Urothelium cell line (cell line): ENCODE data around the gene MYL6B.
A peak's percentile ranks its signal among the peaks of the same experiment; 100 is the strongest.
"Not testable (repeated sequence)": the region's sequence is repeated elsewhere in the genome, so short reads cannot be mapped to it uniquely, and the experiment has no call there.

Source experiments
- DNase-seq: peaks from one replicate; pipeline ENCODE4 v3.0.0; 2011; ENCODE audit warnings: low spot score, mixed read lengths
- FAIRE-seq: peaks from 2 replicates; lab custom pipeline; 2011; peaks lifted over from hg19 to GRCh38; lab: Jason Lieb, UNC

MYL6B gene

GRCh38 chr12:56151672-56152131 is 685 bp upstream of the MYL6B start:
- DNase-seq: peak; percentile 66
- FAIRE-seq: no peak

DNA sequence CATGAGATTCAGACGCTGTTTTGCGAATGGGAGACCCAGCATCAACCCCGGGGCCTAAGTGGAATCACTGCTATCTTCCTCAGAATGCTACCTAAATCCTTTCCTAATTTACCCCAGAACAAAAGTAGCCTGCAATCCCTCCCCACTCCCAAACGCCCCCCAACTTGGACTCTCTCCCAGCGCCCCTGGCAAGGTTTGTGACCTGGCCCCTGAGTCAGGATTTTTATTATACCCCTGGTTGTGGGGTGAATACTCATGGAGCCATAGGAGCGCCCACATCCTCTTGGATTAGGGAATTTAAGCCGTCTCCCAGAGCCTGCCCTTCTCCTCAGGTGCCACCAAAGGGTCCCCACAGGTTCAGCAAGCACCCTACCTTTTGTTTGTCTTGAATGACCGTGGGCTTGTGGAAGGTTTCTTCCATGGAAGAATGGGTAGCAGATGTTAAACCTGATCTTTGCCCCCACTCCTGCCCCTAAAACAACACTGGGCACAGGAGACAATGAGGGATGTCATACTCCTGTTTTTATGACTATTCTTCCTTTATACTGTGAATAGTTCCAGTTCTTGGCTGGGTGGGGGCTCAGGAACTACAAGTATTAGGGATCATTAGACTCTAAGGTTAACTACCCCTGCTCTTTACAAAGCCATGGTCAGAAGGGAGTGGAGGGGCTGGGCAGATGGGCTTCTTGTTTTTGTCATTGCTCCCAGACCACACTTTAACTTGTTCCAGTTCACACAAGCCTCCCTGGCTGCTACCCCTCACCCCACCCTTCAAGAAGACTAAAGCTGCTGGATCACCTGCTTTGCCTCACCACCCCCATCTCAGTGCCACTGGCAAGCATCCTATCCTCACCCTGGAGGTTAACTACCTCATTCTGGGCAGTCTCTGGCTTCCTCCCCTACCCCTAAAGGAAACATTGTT is 630 bp downstream of the MYL6B start:
- DNase-seq (no peak), FAIRE-seq (no peak)

DNA sequence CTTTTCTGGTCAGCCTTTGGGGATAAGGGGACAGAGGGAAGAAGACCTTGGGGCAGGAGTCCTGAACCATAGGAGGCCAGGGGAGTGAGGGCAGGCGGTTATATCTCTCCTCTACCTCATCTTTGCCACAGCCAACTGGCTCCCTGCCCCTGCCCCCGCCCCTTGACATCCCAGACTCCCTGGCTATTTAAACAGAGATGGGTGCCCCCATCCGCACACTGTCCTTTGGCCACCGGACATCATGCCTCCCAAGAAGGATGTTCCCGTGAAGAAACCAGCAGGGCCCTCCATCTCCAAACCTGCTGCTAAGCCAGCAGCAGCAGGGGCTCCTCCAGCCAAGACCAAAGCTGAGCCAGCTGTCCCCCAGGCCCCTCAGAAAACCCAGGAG is 1.3 kb downstream of the MYL6B start:
- DNase-seq (no peak), FAIRE-seq (no peak)

DNA sequence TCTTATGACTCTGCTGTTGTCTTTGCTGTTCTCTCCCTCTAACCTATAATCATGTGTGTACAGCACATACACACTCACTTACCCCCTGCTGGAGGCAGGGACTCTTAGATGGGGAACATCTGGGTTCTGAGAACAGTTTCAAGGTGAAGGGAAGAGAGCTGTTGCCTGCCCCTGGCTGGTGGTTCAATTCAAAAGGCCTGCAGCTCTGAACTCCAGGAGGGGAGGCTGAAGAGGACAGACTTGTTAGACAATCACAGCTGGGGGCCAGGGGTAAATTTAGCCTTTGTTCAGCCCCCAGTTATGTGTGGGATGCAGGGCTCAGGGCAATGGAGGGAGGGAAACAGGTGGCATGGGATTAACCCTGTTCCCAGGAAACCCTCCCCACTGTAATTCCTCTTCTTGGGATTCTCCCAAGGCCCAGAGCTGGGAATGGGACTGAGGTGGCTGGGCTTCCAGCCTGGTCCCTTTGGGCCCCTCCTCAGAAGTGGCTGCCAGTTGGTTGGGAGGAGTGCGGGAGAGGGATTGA is 1.9 kb downstream of the MYL6B start:
- no peak for DNase-seq
- no peak for FAIRE-seq

GRCh38 chr12:56154818-56155217 is 2.4 kb downstream of the MYL6B start:
- FAIRE-seq: no peak
- DNase-seq: no peak

DNA sequence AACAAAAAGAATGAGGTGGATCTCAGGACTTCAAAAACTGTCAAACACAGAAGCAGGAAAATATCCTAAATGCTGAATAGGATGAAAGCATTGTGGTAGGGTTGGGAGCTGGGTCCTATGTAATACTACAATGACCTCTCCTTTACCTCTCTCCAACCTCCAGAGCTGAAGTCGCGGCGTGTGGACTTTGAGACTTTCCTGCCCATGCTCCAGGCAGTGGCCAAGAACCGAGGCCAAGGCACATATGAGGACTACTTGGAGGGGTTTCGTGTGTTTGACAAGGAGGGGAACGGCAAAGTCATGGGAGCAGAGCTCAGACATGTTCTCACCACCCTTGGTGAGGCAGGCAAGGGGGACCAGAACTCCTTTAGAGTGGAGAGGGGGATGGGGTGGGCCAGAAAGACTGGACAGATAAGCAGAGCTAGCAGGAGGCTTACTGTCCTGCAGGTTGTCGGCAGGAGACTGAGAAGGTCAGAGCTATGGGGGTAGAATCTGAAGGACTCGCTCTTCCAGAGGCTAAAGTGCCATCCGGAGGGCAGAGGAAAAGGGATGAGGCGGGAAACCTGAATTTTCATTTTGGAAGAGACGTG is 3.0 kb downstream of the MYL6B start:
- FAIRE-seq: no peak

GRCh38 chr12:56156464-56157200 is 4.2 kb downstream of the MYL6B start:
- FAIRE-seq, DNase-seq: not testable (repeated sequence)

More for the DNA sequence above, 3.0 kb downstream of the MYL6B start:
- DNase-seq: no peak

- peak; percentile 82 for DNase-seq
- FAIRE-seq: no peak
These were observed 5.0 kb downstream of the MYL6B start for GRCh38 chr12:56157201-56158028.

DNA sequence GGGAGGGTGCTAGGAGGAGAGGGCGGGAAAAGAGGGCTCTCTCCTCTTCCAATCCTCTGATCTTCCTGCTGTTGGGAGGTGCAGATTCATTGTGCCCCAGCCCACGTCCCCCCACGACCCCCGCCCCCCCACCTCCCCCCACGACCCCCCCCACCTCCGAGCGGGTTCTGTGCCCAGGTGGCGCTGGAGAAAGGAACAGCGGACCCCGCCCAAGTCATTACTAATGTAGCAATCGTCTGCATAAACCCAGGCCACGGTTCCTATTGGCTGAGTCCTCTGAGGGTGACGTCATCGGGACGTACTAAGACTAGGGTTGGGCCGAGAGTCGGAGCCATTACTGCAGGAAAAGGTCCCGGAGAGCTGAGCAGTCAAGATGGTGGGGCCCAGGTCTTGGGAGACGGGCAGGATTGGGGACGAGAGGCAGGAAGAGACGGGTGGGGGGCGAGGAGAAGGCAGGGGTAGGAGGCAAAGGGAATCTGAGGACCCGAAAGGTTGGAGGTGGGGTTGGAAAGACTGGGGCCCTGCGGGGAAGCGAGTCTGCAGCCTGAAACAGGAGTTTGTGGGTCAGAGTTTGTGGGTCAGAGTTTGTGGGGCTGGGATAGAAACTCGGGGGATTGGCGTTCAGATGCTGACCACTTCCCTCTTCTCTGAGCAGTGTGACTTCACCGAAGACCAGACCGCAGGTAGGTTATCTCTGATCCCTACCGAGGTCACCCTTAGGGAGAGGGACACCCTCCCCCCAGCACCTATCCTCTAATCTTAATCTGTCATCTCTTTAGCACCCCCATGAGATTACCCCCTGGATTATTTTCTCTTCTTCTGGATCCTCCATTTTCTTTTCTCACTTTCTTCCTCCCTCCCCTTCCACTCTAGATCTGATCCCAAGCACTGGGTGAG is 5.9 kb downstream of the MYL6B start, which contains the start of gene MYL6:
Gene MYL6, plus strand, starts transcription at position 331 of the 897 bp plus-strand sequence. Its CDS starts 43 bp downstream, at position 374.
- DNase-seq (peak; percentile 95), FAIRE-seq (no peak)

DNA sequence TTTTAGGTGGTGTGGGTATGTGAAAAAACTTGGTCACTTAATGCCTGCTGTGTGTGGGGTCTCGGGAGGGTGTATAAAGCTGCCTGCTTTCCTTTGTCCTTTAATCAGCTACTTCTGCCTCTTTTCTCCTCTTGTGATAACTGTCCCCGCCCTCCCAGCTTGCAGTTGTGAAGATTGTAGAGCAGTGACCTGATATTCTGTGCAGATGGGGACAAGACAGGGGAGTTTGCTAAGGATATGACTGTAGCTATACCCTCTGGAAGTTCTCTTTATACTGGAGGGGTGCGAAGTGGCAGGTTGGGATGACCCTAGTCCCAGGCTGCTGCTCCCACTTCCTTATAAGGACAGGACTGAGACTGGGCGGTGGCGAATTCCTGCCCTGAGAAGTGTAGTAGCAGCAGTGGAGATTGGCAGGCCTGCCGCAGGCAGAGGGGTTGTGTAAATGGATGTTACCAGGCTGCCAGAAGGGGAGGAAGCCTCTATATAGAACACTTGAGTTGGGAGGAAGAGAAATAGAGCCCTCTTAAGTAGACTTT is 6.6 kb downstream of the MYL6B start:
- peak; percentile 43 for DNase-seq
- no peak for FAIRE-seq

- FAIRE-seq (no peak), DNase-seq (no peak)
These were observed 7.2 kb downstream of the MYL6B start for GRCh38 chr12:56159482-56160192.

- no peak for DNase-seq
- no peak for FAIRE-seq
These were observed 7.9 kb downstream of the MYL6B start for GRCh38 chr12:56160193-56160763.

DNA sequence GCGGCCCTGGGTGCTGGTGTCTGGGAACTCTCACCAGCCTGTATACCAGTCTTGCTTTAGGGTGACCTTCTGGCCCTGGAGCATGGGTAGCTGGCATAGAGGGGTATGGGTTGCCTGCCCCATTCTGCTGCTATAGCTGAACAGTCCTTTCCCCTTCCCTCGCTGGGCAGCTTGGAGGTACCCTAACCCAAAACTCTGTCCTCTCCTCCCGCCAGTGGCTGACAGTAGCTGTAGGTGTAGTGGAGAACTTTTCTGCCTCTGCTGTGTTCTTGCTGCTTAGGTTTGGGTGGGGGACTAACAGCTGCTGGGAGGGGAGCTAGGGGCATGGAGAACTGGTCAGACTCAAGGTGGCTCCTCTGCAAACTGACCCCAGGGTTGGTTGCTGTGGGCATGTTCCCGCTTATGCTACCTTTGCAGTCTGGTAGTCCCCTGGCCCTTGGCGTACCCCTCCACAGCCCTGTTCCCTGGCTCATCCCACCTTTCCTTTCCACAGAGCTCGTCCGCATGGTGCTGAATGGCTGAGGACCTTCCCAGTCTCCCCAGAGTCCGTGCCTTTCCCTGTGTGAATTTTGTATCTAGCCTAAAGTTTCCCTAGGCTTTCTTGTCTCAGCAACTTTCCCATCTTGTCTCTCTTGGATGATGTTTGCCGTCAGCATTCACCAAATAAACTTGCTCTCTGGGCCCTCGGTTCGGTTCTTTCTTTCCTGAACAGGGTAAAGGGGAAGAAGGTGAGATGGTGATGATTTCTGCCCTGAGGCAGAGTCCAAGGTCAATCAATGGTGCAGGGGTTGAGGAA is 8.7 kb downstream of the MYL6B start:
- DNase-seq: no peak
- FAIRE-seq: no peak

DNA sequence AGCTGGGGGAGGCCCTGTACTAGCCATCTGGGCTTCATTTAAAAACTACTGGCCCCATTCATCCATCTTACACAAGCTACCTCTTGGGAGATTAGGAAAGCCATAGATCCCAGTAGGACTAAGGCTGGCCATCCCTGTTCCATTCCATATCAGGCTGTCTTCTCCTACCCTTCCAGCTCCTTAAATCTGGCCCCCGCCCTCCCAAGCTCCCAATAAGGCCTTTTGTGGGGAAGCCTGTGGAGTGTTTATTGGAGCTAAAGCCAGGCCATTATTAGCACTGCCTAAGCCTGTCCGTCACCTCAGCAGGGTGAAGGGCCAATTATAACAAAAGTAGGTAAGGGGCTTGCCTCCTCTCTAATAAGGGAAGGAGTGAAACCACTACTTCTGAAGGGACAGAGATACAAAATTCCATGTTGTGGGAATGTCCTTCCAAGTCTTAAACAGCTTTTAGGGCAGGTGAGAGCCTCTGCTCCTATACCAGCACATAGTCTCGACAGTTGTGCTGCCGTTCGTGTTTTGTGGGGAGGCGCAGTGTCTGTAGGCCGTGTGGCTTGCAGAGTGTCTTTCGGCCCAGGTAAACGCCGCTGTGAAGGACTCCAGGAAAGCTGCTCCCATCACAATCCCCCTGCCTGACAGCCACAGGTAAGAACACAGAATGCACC is 9.4 kb downstream of the MYL6B start:
- no peak for DNase-seq

GRCh38 chr12:56162468-56163290 is 10.3 kb downstream of the MYL6B start:
- FAIRE-seq: no peak

More for the DNA sequence above, 9.4 kb downstream of the MYL6B start:
- no peak for FAIRE-seq

More at GRCh38 chr12:56162468-56163290, 10.3 kb downstream of the MYL6B start:
- DNase-seq: no peak
